OCI-LY1 (cell line): ENCODE data around the gene PRPF19.

Experiments
- EZH2 ChIP-seq: fragments of 200-600 bp; sonication (generic), shearing (Covaris generic); IDR thresholded peaks from 2 replicates; pipeline ENCODE4 v1.8.0; 2017; ENCODE audit warnings: borderline replicate concordance, mixed run types, mild to moderate bottlenecking, antibody characterized with exemption, low read length, moderate library complexity, mixed read lengths
- TF ChIP-seq, protein P1 (sequence below): fragments of 200-600 bp; sonication (generic), shearing (Covaris generic); IDR thresholded peaks from 2 replicates; pipeline ENCODE4 v1.5.1; 2017; ENCODE audit warnings: mild to moderate bottlenecking, antibody characterized with exemption, low read length, moderate library complexity, mixed read lengths

DNA sequence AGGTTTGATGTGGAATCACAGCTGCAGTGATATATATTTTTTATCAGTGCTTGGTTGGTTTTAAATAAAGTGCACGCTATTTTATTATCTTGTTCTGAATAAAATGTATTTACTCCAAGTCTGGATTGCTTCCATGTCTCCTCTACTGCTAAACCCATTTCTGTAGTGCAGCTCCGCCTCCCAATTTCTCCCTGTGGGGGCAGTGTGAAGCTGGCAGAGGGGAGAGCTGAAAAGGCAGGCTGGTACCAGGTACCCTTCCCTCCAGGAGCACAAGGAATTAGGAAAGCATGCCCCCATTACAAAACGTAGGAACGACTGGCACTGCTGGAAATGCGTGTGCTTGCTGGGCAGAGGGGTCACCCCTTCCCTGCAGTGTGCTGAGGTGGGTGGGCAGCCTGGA, 16.9 kb upstream of the PRPF19 start:
- TF ChIP-seq, protein P1, sequence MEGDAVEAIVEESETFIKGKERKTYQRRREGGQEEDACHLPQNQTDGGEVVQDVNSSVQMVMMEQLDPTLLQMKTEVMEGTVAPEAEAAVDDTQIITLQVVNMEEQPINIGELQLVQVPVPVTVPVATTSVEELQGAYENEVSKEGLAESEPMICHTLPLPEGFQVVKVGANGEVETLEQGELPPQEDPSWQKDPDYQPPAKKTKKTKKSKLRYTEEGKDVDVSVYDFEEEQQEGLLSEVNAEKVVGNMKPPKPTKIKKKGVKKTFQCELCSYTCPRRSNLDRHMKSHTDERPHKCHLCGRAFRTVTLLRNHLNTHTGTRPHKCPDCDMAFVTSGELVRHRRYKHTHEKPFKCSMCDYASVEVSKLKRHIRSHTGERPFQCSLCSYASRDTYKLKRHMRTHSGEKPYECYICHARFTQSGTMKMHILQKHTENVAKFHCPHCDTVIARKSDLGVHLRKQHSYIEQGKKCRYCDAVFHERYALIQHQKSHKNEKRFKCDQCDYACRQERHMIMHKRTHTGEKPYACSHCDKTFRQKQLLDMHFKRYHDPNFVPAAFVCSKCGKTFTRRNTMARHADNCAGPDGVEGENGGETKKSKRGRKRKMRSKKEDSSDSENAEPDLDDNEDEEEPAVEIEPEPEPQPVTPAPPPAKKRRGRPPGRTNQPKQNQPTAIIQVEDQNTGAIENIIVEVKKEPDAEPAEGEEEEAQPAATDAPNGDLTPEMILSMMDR, result no peak
- TF ChIP-seq EZH2, result no peak
